ENCODE measurements around the gene LRFN2.
A peak's percentile ranks its signal among the peaks of the same experiment; 100 is the strongest.

The LRFN2 gene

DNA sequence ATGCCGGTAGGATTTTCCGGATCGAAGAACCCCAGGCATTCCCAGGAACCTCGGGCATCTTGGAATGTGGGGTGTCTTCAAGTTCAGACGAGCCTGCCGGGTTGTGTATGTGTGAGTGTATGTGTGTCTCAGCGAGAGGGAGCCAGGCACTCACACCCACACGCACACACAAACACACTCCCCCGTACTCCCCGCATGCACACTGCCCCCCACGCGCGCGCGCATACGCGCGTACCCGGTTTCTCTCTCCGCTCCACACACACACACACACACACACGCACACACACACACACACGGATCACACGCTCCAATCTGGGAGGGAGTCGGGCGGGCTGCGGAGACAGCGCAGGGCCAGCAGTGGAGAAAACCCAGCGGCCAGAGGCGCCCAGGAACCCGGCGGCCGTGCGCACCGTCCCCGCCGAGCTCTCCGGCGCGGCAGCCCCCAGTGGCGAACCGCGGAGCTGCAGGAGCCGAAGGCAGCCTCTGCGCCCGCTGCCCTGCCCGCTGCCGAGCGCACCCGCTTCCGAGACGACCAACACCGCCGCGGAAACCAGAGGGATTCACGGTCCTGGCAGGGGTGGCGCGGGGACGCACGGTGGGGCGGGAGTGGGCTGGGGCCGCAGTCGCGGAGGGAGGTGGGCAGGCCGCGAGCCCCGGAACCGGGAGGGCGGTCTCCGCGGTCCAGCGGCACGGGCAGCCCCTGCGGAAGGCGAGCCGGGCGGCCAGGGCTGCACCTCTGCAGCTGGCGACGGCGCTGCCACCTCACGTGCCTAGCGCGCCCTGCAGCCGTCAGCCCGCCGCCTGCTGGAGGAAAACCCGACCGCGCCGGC is at the start of gene LRFN2:
Gene LRFN2 (minus strand): TSS at position 125 of the 830 bp plus-strand sequence.
- DNase-seq (ENCODE audit: low read depth, low spot score), result peak; percentile 41

- DNase-seq (ENCODE audit: low read depth, low spot score), result no peak
Measured at GRCh38 chr6:40634429-40634828, 47.3 kb upstream of the LRFN2 start.

DNA sequence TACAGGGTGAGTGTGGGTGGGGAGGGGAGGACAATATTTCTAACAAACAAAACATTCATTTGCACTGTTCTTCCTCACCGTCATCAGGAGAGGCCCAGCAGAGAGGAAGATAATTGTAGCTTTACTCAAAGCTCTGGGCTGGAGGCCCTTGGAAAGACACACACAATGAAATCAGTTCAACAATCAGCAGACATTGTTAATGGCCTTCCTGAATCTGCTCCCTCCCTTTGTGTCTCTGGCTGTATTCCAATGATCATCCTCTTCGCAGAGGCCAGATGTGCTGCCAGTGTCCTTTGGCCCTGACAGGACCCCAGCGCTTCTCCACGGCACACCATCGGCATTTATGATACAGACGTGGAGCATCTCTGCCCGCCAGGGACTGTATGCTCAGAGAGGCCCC is 44.6 kb upstream of the LRFN2 start:
- no peak for DNase-seq (ENCODE audit: low read depth, low spot score)

DNA sequence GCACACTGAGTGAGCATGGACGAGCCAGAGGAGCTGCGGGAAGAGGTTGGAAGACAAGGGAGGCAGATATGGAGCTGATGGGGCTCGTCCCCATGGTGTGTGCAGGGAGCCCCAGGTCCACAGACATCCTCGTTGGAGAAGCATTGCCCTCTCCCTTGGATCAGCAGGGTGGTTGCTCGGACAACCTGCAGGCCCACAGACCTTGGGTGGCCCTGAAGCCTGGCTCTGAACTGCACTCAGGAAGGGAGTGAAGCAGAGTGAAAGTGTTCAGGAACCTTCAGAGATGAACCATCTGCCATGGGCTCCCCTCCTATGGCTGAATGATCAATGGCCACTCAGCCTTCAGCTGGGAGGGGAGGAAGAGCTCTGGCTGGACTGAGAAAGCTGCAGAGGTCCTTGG is 43.3 kb upstream of the LRFN2 start:
- no peak for DNase-seq (ENCODE audit: low read depth, low spot score)

- no peak for DNase-seq (ENCODE audit: low read depth, low spot score)
Measured at GRCh38 chr6:40630051-40630450, 42.9 kb upstream of the LRFN2 start.

- DNase-seq (ENCODE audit: low read depth, low spot score), result no peak
Measured at GRCh38 chr6:40629463-40629862, 42.3 kb upstream of the LRFN2 start.

- DNase-seq (ENCODE audit: low read depth, low spot score), result no peak
Measured at GRCh38 chr6:40627316-40627715, 40.2 kb upstream of the LRFN2 start.

DNA sequence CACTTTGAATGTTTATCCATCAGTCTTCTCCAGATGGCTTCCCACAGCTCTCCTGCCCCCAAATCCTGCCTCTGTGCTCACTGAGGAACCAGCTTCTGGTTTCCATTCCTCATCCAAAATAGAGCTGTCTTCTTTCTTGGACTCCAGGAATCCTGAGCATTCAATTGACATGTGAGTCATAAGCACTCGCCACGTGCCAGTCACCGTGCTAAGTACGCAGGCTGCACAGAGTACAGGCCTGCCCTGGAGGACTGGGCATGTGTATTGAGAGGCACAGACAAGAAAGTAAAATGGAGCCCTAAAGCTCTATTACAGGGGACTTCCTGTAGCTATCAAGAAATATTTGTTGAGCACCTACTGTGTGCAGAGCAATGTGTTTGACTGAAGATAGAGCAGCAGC is 39.7 kb upstream of the LRFN2 start:
- no peak for DNase-seq (ENCODE audit: low read depth, low spot score)

DNA sequence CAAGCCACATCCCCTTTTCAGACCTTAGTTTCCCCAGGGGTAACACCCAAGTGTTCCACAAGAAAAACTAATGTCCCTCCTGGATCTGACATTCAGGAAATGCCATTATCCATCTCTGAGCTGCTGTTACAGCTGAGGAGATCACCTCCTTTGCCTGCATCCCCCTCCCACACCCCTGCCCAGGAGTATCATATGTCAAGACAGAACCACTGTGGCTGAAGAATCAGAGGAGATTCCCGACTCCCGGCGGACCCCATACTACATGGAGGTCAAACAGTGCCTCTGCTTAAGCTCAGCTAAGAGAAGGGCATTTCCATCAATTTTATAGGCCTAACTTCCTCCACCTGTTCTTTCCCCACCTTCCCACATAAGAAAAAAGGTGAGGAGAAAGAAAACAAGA is 36.8 kb upstream of the LRFN2 start:
- no peak for DNase-seq (ENCODE audit: low read depth, low spot score)

DNA sequence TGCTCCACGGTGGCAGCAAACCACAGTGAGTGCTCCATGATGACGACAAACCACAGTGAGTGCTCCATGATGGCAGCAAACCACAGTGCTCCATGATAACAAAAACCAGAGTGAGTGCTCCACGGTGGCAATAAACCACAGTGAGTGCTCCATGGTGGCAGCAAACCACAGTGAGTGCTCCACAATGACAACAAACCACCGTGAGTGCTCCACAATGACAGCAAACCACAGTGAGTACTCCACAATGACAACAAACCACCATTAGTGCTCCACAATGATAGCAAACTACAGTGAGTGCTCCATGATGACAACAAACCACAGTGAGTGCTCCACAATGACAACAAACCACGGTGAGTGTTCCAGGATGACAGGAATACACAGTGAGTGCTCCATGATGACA is 36.0 kb upstream of the LRFN2 start:
- no peak for DNase-seq (ENCODE audit: low read depth, low spot score)

DNA sequence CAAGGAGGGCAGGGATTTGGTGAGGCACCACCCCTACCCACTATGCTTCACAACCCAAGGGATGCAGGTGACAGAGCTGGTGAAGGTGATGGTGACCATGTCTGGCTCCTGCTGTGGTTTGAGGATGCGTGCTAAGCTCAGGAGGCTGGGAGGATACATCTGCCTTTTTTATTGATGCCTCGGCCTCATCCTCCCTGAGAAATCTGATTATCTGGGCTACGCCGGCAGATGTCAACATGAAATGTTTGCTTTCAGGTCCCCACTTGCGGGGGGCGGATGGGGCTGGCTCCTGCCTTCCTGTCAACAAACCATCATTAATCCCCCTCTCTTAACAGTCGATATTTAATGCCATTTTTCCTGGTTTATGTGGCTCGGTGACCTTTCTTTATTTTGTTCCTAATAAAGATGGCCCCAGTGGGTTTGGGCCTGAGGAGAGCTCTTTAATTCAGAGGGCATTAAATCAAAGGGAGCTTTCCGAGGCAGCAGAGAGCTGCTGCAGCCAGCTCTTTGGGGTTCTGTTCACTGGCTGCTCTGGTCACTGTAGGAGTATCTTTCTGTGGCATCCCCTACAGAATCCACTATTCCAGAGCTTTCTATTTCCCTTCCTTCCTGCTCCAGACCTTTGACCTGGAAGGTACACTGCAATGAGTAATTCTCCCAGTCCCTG is 33.5 kb upstream of the LRFN2 start:
- DNase-seq (ENCODE audit: low read depth, low spot score), result no peak

GRCh38 chr6:40614671-40615070 is 27.5 kb upstream of the LRFN2 start:
- no peak for DNase-seq (ENCODE audit: low read depth, low spot score)

- no peak for DNase-seq (ENCODE audit: low read depth, low spot score)
Measured at GRCh38 chr6:40611912-40612311, 24.7 kb upstream of the LRFN2 start.

GRCh38 chr6:40611434-40611833 is 24.3 kb upstream of the LRFN2 start:
- no peak for DNase-seq (ENCODE audit: low read depth, low spot score)

DNA sequence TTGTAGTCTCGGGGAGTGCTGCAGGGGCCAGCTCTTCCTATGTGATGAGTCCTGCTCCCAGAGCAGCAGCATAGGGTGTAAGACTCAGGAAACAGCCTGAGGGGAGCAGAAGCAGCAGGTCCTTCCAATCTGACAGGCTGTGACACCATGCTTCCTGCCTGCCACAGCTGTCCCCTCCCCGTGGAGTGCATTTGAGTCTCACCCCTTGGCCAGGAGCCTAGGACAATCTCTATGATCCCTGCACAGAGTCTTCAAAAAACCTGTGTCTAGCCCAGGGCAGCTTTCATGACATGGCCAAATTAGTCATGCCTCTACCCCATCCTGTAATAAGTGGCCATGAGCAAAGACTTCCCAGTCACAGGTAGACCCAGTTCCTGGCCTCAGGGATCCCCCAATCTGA is 23.1 kb upstream of the LRFN2 start:
- no peak for DNase-seq (ENCODE audit: low read depth, low spot score)

- no peak for DNase-seq (ENCODE audit: low read depth, low spot score)
Measured at GRCh38 chr6:40606981-40607380, 19.8 kb upstream of the LRFN2 start.

DNA sequence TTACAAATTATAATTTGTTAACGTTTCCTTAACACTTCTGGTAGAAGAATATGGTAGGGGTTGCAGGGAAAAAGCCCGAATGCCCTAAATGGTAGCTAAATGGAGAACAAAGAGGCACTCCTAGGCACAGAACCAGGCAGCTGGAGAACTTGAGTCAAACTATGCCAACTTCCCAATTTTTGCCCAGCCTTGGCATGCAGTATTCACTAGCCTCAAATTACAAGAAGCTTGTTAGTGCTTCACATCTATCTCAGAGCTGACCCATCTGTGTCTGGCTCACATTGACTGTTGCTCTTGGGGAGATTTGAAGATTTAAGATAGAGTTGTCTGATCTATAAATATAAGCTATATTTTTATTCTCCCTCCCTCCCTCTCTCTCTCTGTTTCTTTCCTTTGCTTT is 19.4 kb upstream of the LRFN2 start:
- no peak for DNase-seq (ENCODE audit: low read depth, low spot score)

- no peak for DNase-seq (ENCODE audit: low read depth, low spot score)
Measured at GRCh38 chr6:40604082-40604481, 16.9 kb upstream of the LRFN2 start.

- DNase-seq (ENCODE audit: low read depth, low spot score), result no peak
Measured at GRCh38 chr6:40599555-40599954, 12.4 kb upstream of the LRFN2 start.

GRCh38 chr6:40598516-40598915 is 11.4 kb upstream of the LRFN2 start:
- no peak for DNase-seq (ENCODE audit: low read depth, low spot score)

- DNase-seq (ENCODE audit: low read depth, low spot score), result no peak
Measured at GRCh38 chr6:40597301-40597700, 10.1 kb upstream of the LRFN2 start.

GRCh38 chr6:40588480-40588879 is 1.3 kb upstream of the LRFN2 start:
- DNase-seq (ENCODE audit: low read depth, low spot score), result no peak

GRCh38 chr6:40588070-40588384 is 863 bp upstream of the LRFN2 start:
- DNase-seq (ENCODE audit: low read depth, low spot score), result no peak

Data from activated naive CD8-positive, alpha-beta T cell treated with anti-CD3 and anti-CD28 coated beads, Interleukin-2, amount 50 U/mL, for 16 hours (primary cell).